Stimulated activated CD8-positive, alpha-beta memory T cell treated with anti-CD3 and anti-CD28 coated beads, Interleukin-15, amount 100 ng/mL, for 1 hour (primary cell): ENCODE results near the gene LRG1.
A peak's percentile ranks its signal among the peaks of the same experiment; 100 is the strongest.

Experiments
- DNase-seq: peaks from one replicate; pipeline ENCODE4 v3.0.0-alpha.2; 2020; ENCODE audit warnings: low read depth

LRG1 gene

GRCh38 chr19:4539693-4540581 lies at the start of gene LRG1:
Gene LRG1, minus strand, starts transcription at chr19:4540036. Its CDS starts 23 bp downstream, at chr19:4540013.
- no peak for DNase-seq

DNA sequence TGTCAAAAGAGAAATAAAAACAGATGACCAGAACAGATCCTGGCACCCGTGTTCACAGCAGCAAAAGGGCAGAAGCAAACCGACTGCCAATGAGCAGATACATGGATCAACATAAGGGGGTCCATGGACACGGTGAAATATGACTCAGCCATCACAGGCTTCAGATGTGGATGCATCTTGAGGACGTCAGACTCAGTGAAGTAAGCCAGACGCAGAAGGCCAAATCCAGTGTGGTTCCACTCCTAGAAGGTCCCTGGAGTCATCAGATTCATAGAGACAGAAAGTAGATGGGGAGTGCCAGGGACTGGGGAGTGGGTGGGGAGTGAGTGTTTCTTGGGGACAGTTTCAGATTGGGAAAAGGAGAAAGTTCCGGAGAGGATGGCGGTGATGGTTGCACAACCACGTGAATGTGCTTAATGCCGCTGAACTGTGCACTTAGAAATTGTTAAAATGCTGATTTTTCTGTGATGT lies 48.5 kb upstream of the LRG1 start:
- DNase-seq: no peak

DNA sequence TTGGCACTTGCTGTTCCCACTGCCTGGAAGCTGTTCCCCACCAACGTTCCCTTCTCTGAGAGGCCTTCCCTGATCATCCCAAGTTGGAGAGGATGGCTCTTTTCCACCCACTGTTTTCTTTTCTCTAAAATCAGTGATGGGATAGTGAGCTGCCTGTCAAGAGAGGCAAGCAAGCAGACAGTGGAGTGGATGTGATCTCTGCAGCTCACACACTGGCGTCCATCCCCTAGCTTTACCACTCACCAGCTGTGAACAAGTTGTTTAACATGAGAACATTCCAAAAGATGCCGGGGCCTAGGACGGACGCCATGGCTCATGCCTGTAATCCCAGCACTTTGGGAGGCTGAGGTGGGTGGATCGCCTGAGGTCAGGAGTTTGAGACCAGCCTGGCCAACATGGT lies 47.7 kb upstream of the LRG1 start:
- no peak for DNase-seq

GRCh38 chr19:4586691-4587090 lies 46.9 kb upstream of the LRG1 start:
- no peak for DNase-seq

- no peak for DNase-seq
These were observed 46.4 kb upstream of the LRG1 start for GRCh38 chr19:4586245-4586644.

DNA sequence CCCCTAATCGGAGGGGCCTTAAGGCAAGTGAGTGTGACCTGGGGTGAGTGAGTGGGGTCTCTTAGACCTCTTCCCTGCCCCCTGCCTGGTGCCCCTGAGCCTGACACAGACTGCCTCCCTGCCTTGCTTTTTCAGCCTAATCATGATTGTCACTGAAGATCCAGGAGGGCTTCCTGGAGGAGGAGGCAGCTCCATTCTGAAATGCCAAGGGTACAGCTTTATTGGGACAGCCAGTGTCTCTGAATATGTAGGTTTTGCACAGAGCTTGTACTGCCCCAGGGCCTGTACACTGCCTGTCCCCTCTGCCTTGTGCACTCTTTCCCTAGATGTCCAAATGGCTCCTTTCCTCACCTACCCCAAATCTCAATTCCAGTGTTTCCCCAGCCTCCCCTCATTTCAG lies 45.7 kb upstream of the LRG1 start:
- DNase-seq: no peak

DNA sequence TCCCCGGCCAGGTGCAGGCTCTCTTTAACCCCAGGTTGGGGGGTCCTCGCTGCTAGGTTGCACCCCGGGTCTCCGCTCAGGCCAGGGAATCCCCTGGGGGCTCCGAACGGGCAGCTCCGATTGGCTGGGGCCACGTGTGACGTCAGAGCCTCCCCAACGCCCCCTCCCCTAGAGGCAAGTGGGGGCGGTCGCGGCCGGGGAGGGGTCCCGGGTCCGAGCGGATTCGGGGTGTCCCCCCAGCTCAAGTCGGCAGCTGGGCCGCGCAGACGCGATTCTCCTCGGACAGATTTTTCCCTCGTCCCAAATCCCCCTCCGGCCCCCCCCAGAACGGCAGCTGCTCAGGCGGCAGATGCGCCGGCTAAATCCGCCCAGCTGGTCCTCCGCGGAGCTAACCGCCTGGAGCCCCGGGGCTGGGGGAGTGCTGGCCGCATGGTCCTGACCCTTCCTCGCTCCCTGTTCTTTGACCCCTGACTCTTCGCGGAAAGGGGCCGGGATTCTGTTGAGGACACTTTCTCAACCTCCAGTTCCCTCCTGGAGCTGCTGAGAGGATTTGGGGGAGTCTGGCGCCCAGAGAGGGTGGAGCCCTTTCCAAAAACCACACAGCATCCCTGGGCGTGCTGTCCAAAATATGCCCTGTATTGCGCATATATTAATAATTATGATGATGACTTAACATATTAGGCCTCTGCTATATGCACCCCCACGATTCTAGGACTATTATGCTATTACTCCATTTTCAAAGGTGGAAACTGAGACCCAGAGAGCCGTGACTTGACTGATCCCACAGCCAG lies 45.0 kb upstream of the LRG1 start:
- no peak for DNase-seq

DNA sequence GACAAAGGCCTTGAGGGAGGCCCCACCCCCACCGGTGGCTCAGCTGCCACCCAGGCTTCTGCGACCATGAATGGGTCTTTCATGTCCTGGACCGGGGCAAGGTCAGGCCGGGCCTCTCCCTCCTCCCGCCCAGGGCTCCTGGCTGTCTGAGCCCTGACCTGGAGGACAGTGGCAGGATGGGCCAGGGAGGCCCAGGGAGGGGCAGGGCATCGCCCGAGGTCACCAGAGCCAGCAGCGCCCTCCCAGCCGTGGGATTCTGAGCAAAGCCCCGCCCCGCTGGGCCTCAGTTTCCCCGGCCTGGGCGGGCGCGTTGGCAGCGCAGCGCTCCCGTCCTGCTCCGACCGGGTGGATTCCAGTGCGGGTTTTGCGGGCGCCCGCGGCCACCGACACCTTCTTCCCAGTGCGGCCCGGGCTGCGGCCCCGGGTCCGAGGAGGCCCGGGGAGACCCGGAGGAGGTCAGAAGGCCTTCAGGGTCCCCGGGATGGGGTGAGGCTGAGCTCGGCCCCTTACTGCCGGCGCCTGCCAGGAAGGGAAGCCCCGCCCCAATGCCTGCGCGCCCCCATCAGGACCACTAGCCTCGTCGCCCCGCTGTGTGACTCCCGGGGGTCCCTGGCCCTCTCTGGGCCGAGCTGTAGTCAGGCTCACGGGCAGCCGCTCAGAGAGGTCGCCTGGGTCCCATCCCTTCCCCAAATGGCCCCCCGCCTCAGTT lies 44.3 kb upstream of the LRG1 start:
- no peak for DNase-seq

DNA sequence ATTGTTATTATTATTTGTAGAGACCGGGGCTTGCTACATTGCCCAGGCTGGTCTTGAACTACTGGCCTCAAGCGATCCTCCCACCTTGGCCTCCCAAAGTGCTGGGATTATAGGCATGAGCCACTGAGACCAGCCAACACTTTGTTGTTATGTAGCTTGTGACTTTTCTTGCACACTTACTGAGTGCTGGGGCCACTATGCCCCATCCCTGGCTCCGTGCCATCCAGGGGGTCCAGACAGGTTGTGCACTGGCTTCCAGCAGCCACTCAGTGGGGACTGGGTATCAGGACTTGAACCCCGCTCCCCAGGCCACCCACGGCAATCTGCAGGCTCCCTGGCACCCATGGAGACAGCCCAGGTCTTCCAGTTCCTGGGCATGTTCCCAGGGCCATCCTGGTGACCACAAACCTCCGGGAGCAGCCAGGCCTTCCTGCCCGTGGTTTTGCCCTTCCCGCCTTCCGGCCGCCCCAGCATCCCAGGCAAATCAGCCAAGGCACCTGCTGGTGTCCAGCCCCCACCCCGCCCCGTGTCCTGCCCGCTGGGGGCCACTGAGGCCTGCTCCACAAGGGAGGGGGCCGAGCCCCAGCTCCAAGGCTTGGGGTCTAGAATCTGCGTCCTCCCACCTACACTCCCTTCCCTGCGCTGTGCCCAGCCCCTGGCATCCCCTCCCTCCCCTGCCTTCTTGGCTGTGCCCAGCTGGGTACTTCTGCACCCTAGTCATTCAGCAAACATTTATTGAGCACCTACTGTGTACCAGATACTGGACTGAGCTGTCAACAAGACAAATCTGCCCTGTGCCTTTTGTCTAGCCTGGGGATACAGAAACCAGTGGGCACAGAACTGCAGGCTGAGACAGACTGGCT lies 43.4 kb upstream of the LRG1 start:
- DNase-seq: no peak

GRCh38 chr19:4581666-4582553 lies 42.1 kb upstream of the LRG1 start:
- DNase-seq: no peak

- no peak for DNase-seq
These were observed 41.3 kb upstream of the LRG1 start for GRCh38 chr19:4580961-4581665.

DNA sequence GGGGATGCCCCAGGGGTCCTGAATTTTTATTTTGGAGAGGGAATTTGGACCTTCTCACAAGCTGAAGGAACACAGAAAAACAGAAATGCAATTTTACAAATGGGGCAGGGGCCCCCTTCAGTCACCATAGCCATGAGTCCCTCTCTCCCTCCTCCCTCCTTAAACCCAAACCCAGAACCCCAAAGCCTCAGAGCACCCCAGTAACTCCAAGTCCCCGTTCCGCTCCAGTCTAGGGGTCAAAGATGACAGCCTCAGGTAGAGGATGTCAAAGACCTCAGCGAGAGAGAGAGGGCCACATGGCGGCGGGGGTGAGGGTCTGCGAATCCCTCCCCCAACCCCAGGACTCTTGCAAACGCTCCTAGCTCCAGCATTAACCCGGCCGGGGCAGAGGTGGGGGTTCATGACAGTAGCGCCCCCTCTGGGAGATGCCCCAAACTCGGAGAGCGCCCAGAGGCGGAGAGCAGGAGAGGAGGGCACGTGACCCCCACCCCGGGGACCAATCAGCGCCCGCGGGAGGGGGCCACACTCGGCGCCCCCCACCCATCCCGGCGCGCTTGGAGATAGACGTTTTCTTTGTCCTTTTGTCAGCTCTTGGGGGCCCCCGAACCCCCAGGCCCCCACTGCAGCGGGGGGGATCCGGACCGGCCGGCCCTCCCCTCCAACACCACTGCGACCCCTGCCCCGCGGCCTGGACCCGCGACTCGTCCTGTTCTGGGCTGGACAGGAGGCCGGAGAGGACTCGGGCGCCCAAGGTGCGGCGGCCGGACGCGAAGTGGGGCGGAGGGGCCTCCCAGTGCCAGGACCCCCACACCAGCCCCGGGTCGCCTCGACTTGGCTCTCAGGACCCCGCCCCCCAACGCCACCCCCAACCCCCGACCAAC lies 40.4 kb upstream of the LRG1 start:
- DNase-seq: no peak

DNA sequence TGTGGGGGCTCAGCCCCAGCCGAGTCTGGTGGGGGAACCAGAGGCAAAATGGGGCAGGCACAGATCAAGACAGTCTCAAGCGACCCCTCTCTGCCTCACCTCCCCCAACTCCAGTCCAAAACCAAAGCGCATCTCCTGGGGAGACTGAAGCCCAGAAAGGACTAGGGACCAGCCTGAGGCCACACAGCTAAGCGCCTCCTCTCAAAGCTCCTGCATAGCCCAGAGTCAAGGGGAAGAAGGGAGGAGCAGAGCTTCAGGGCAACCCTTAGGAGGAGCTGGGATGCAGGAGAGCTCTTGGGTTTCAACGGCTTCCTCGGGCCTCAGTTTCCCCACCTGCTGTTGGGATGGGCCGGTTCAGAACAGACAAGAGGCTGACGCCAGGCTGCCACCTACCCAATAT lies 39.6 kb upstream of the LRG1 start:
- DNase-seq: no peak

DNA sequence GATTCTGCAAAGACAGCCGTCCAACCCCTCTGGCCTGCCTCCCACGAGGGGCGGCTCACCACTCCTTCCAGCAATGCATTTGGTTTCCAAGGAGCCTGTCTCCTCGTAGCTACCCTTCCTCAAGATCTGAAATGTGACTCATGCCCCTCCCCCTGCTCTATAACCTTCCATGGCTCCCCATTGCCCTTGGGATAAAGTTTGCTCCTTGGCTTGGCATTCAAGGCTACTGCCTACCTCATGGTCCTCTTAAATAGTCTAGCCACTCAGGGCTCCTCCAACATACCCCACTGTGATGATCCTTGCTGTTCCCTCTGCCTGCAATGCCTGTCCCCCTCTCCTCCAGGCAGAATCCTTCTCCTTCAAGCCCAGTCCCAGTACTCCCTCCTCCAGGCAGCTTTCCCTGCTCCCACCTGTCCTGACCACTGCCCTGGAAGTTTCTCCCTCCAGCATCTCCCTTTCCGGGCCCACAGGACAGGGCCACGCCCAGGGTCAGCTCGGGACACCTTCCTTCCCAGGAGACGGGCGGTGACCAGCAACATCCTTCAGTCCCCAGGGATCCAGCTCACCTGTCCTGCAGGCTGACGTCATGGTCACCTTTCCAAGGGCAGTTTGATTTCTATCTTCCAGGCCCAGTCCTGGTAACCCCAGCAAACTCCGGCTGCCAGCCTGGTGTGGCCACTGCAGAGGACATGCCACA lies 38.9 kb upstream of the LRG1 start:
- DNase-seq: no peak

- no peak for DNase-seq
These were observed 37.4 kb upstream of the LRG1 start for GRCh38 chr19:4577020-4577782.

DNA sequence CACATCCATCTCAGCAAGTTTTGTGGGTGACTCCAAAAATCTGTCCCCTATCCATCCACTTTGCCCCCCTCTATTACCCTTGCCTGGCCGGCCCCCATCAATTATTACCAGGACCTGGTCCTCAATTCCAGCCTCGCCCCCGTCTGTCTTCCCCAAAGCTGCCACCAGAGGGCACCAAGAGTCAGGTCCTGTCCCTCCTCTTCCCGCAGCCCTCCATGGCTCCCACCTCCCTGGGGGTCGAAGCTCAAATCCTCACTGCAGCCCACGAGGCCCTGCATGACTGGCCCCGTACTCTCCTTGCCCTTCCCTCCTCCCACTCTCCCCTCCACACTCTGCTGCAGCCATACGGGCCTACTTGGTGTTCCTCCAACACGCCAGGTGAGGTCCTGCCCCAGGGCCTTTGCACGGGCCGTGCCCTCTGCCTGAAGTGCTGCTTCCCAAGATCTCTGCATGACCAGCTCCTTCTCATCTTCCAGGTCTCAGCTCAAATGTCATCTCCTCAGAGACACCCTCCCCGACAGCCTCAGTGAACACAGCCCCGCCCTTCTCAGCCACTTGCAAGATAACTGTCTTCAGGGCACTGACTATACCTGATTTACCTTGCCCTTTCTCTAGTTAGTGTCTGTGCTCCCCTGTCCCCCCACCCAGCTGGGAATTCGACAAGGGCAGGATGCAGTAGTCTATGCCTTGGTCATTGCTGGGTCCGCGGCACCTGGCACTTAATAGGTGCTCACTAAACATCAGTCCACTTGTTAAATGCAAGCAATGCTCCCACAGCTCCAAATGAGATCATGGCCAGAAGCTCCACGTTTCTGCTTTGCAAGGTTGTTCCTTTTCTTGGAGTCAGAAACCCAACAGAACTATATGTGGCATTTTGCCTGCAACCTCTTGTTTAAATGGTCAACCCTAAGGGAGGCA lies 36.4 kb upstream of the LRG1 start:
- DNase-seq: peak; percentile 60
